Astrocyte (in vitro differentiated cells and primary cell): Measurements from ENCODE around the gene ALX4. TPM values are rescaled to one million over a fixed set of nuclear protein-coding genes. Genes with fewer than 3 reads are reported as not detected.

ENCODE experiments used
- DNase-seq: peaks from one replicate; pipeline ENCODE4 v3.0.0-alpha.2; 2010; ENCODE audit warnings: low read depth
- FAIRE-seq: peaks from 2 replicates; lab custom pipeline; 2011; peaks lifted over from hg19 to GRCh38; lab: Jason Lieb, UNC
- H2AFZ ChIP-seq: 2 replicates; pipeline ENCODE4 v1.6.0; 2012; ENCODE audit warnings: low read depth, low read length, inconsistent platforms
- H3K27ac ChIP-seq: 2 replicates; pipeline ENCODE4 v1.5.1; 2011; ENCODE audit warnings: low read depth, low read length, inconsistent platforms
- H3K27me3 ChIP-seq: 2 replicates; pipeline ENCODE4 v1.6.0; 2011; ENCODE audit warnings: low read length, inconsistent platforms; ENCODE audit not compliant: insufficient read depth
- H3K36me3 ChIP-seq: 2 replicates; pipeline ENCODE4 v1.5.1; 2011; ENCODE audit warnings: low read length, inconsistent platforms; ENCODE audit not compliant: insufficient read depth
- H3K4me1 ChIP-seq: 2 replicates; pipeline ENCODE4 v1.5.1; 2011; ENCODE audit warnings: low read length, inconsistent platforms; ENCODE audit not compliant: insufficient read depth
- H3K4me2 ChIP-seq: 2 replicates; pipeline ENCODE4 v1.6.0; 2012; ENCODE audit warnings: low read length, inconsistent platforms
- H3K4me3 ChIP-seq: 2 replicates; pipeline ENCODE4 v1.5.1; 2011; ENCODE audit warnings: low read depth, mild to moderate bottlenecking, low read length, inconsistent platforms; ENCODE audit not compliant: insufficient read depth
- H3K79me2 ChIP-seq: 2 replicates; pipeline ENCODE4 v1.6.0; 2012; ENCODE audit warnings: mild to moderate bottlenecking, low read length, inconsistent platforms; ENCODE audit not compliant: insufficient read depth
- H3K9ac ChIP-seq: 2 replicates; pipeline ENCODE4 v1.6.0; 2012; ENCODE audit warnings: mild to moderate bottlenecking, low read length, inconsistent platforms
- H3K9me3 ChIP-seq: 2 replicates; pipeline ENCODE4 v1.5.1; 2012; ENCODE audit warnings: low read depth, mild to moderate bottlenecking, low read length, inconsistent platforms; ENCODE audit not compliant: insufficient read depth
- H4K20me1 ChIP-seq: 2 replicates; pipeline ENCODE4 v1.6.0; 2012; ENCODE audit warnings: low read length, inconsistent platforms; ENCODE audit not compliant: insufficient read depth
- H3K27ac Mint-ChIP-seq: one replicate; pipeline ENCODE4 v1.8.0; 2021; ENCODE audit warnings: mild to moderate bottlenecking, mixed read lengths; ENCODE audit not compliant: unreplicated experiment
- H3K27me3 Mint-ChIP-seq: one replicate; pipeline ENCODE4 v1.8.0; 2021; ENCODE audit warnings: low read depth, mixed read lengths; ENCODE audit not compliant: unreplicated experiment
- H3K36me3 Mint-ChIP-seq: one replicate; pipeline ENCODE4 v1.8.0; 2021; ENCODE audit warnings: low read depth, mixed read lengths; ENCODE audit not compliant: unreplicated experiment
- H3K4me1 Mint-ChIP-seq: one replicate; pipeline ENCODE4 v1.8.0; 2021; ENCODE audit warnings: low read depth, mixed read lengths; ENCODE audit not compliant: unreplicated experiment
- H3K4me3 Mint-ChIP-seq: one replicate; pipeline ENCODE4 v1.8.0; 2021; ENCODE audit warnings: mild to moderate bottlenecking, moderate library complexity, mixed read lengths; ENCODE audit not compliant: unreplicated experiment
- H3K9me3 Mint-ChIP-seq: one replicate; pipeline ENCODE4 v1.8.0; 2021; ENCODE audit warnings: mild to moderate bottlenecking, mixed read lengths; ENCODE audit not compliant: unreplicated experiment
- EZH2 ChIP-seq: IDR thresholded peaks from 2 replicates; pipeline ENCODE4 v1.6.1; 2012; ENCODE audit warnings: mild to moderate bottlenecking, low read length, inconsistent platforms; ENCODE audit not compliant: insufficient read depth
- total RNA-seq: library from RNA; stranded (reverse); gene quantifications from 2 replicates; pipeline ENCODE4 v1.2.1, GENCODE V29; 2021
- TF ChIP-seq, protein P1 (sequence below): IDR thresholded peaks from 2 replicates; pipeline ENCODE4 v1.5.1; 2011; ENCODE audit warnings: low read depth, mild to moderate bottlenecking, inconsistent platforms, low read length, moderate library complexity; ENCODE audit not compliant: insufficient read depth

The ALX4 gene
- total RNA-seq, 1 donor from 2014 or later = not detected

DNA sequence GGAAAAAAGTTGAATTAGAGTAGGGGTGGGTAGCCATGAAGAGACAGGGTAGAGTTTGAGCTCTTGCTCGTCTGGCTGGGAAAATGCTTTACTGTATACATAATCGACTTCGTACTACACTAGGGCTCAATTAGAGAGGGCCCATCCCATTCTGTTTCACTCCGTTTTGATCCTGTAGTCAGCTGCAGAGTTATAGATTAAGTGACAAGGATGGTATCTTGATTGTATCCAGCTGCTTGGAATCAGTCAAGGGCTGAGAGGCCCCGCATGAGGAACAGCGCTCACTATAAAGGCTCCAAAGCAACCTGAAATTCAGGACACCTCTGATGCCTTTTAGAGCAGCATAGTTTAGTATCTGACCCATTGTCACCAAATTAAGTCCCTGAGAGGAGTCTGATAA, 81.6 kb downstream of the ALX4 start:
- H3K9me3 Mint-ChIP-seq = no peaks in the 10 kb centered on the region
- Histone ChIP-seq H3K9me3 (no peaks in the 10 kb centered on the region), H3K36me3 (no peaks in the 10 kb centered on the region), H3K79me2 (no peaks in the 10 kb centered on the region), H3K9ac (no peak overlapping the region), H3K4me3 (no peak overlapping the region), H3K4me2 (no peak overlapping the region), H3K27me3 (no peaks in the 10 kb centered on the region), H3K4me1 (peaks cover 15% of the 10 kb centered on the region), H4K20me1 (no peaks in the 10 kb centered on the region), H3K27ac (no peak overlapping the region), H2AFZ (no peak overlapping the region)
- no peak for TF ChIP-seq EZH2
- TF ChIP-seq, protein P1, sequence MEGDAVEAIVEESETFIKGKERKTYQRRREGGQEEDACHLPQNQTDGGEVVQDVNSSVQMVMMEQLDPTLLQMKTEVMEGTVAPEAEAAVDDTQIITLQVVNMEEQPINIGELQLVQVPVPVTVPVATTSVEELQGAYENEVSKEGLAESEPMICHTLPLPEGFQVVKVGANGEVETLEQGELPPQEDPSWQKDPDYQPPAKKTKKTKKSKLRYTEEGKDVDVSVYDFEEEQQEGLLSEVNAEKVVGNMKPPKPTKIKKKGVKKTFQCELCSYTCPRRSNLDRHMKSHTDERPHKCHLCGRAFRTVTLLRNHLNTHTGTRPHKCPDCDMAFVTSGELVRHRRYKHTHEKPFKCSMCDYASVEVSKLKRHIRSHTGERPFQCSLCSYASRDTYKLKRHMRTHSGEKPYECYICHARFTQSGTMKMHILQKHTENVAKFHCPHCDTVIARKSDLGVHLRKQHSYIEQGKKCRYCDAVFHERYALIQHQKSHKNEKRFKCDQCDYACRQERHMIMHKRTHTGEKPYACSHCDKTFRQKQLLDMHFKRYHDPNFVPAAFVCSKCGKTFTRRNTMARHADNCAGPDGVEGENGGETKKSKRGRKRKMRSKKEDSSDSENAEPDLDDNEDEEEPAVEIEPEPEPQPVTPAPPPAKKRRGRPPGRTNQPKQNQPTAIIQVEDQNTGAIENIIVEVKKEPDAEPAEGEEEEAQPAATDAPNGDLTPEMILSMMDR = no peak
- no peak for DNase-seq
- H3K36me3 Mint-ChIP-seq = peaks cover 2% of the 10 kb centered on the region
- H3K4me3 Mint-ChIP-seq = no peak overlapping the region
- H3K4me1 Mint-ChIP-seq = peaks cover 22% of the 10 kb centered on the region
- H3K27me3 Mint-ChIP-seq = no peaks in the 10 kb centered on the region
- H3K27ac Mint-ChIP-seq = no peak overlapping the region
- FAIRE-seq = no peak

- no peak overlapping the region for H2AFZ ChIP-seq
- Mint-ChIP-seq H3K36me3 (peaks cover 3% of the 10 kb centered on the region), H3K9me3 (no peaks in the 10 kb centered on the region), H3K27me3 (no peaks in the 10 kb centered on the region), H3K4me3 (no peak overlapping the region), H3K27ac (no peak overlapping the region), H3K4me1 (peaks cover 25% of the 10 kb centered on the region)
- no peak overlapping the region for H3K4me3 ChIP-seq
- no peaks in the 10 kb centered on the region for H3K36me3 ChIP-seq
- FAIRE-seq (no peak), DNase-seq (no peak)
- H3K4me2 ChIP-seq = no peak overlapping the region
- peaks cover 19% of the 10 kb centered on the region for H3K4me1 ChIP-seq
- H3K9ac ChIP-seq = no peak overlapping the region
- no peak overlapping the region for H3K27ac ChIP-seq
- H3K9me3 ChIP-seq = no peaks in the 10 kb centered on the region
- H3K27me3 ChIP-seq = no peaks in the 10 kb centered on the region
- no peaks in the 10 kb centered on the region for H4K20me1 ChIP-seq
- TF ChIP-seq, protein P1 = no peak
- TF ChIP-seq EZH2 = no peak
- no peaks in the 10 kb centered on the region for H3K79me2 ChIP-seq
These were observed 83.0 kb downstream of the ALX4 start for GRCh38 chr11:44226945-44227344.

DNA sequence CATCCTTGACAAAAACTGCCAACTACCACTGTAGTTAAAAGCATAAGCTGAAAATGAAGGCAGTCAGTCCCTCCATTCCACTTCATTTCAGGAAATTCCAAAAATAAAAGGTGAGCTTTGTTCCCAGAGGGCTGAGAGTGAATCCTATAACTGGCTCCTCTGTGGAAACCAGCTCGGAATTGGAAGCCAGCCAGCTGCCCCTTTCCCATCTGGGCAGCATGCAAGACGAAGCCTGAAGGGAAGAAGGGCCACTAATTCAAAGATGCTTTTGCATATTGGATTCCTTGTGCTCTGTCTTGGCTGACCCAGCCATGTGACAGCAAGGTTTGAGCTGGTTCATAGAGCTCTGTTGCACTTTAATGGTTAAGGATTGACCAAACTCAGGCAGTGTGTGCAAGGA, 83.4 kb downstream of the ALX4 start:
- no peaks in the 10 kb centered on the region for H3K27me3 ChIP-seq
- TF ChIP-seq, protein P1 = no peak
- no peak for TF ChIP-seq EZH2
- no peak overlapping the region for H2AFZ ChIP-seq
- no peak overlapping the region for H3K27ac ChIP-seq
- no peaks in the 10 kb centered on the region for H3K9me3 Mint-ChIP-seq
- no peaks in the 10 kb centered on the region for H3K79me2 ChIP-seq
- H3K4me3 Mint-ChIP-seq = no peak overlapping the region
- H3K27ac Mint-ChIP-seq = no peak overlapping the region
- no peaks in the 10 kb centered on the region for H3K9me3 ChIP-seq
- no peak overlapping the region for H3K9ac ChIP-seq
- H3K36me3 ChIP-seq = no peaks in the 10 kb centered on the region
- DNase-seq = no peak
- H3K36me3 Mint-ChIP-seq = peaks cover 4% of the 10 kb centered on the region
- H3K4me3 ChIP-seq = no peak overlapping the region
- peaks cover 30% of the 10 kb centered on the region for H3K4me1 Mint-ChIP-seq
- no peak overlapping the region for H3K4me2 ChIP-seq
- no peaks in the 10 kb centered on the region for H3K27me3 Mint-ChIP-seq
- FAIRE-seq = no peak
- no peaks in the 10 kb centered on the region for H4K20me1 ChIP-seq
- peaks cover 19% of the 10 kb centered on the region for H3K4me1 ChIP-seq
